AG09309 (cell line): ENCODE results near the gene WDFY2.

Experiments
- DNase-seq: peaks from one replicate; pipeline ENCODE4 v3.0.0-alpha.2; 2010; ENCODE audit warnings: low read depth
- H3K4me3 ChIP-seq: 2 replicates; pipeline ENCODE4 v1.5.1; 2011; ENCODE audit warnings: mild to moderate bottlenecking, low read depth, low read length, moderate library complexity; ENCODE audit not compliant: control insufficient read depth
- CTCF ChIP-seq: IDR thresholded peaks from 2 replicates; pipeline ENCODE4 v1.5.1; 2011; ENCODE audit warnings: mild to moderate bottlenecking, low read depth, low read length, inconsistent platforms; ENCODE audit not compliant: insufficient read depth, control insufficient read depth; ENCODE audit errors: missing control alignments

Gene WDFY2

GRCh38 chr13:51793570-51794271 lies 209.5 kb downstream of the WDFY2 start:
- no peak for TF ChIP-seq CTCF
- H3K4me3 ChIP-seq = no peak overlapping the region
- DNase-seq = no peak

- TF ChIP-seq CTCF = no peak
These were observed 210.7 kb downstream of the WDFY2 start for GRCh38 chr13:51794964-51795363.

GRCh38 chr13:51795419-51795818 lies 211.2 kb downstream of the WDFY2 start:
- TF ChIP-seq CTCF = no peak
- DNase-seq = no peak
- H3K4me3 ChIP-seq = no peak overlapping the region

More at GRCh38 chr13:51794964-51795363, 210.7 kb downstream of the WDFY2 start:
- no peak overlapping the region for H3K4me3 ChIP-seq
- DNase-seq = no peak

GRCh38 chr13:51796546-51796945 lies 212.3 kb downstream of the WDFY2 start:
- DNase-seq = no peak
- TF ChIP-seq CTCF = no peak

GRCh38 chr13:51797664-51798488 lies 213.6 kb downstream of the WDFY2 start:
- no peak overlapping the region for H3K4me3 ChIP-seq
- peak; percentile 49 for TF ChIP-seq CTCF
- DNase-seq = no peak

More at GRCh38 chr13:51796546-51796945, 212.3 kb downstream of the WDFY2 start:
- no peak overlapping the region for H3K4me3 ChIP-seq

- TF ChIP-seq CTCF = no peak
- no peak for DNase-seq
- no peak overlapping the region for H3K4me3 ChIP-seq
These were observed 215.0 kb downstream of the WDFY2 start for GRCh38 chr13:51799261-51799660.
